Myocyte (in vitro differentiated cells): ENCODE measurements around the gene TICAM1. TPM values are rescaled to one million over a fixed set of nuclear protein-coding genes. Genes with fewer than 3 reads are reported as not detected.
"Not testable (repeated sequence)": the region's sequence is repeated elsewhere in the genome, so short reads cannot be mapped to it uniquely, and the experiment has no call there.

Source experiments
- DNase-seq: peaks from one replicate; pipeline ENCODE4 v3.0.0-alpha.2; 2012; ENCODE audit warnings: low read depth
- polyA plus RNA-seq: library from polyadenylated mRNA; unstranded; fragments of >200 nt; gene quantifications from one replicate; pipeline ENCODE4 v1.2.1, GENCODE V29; 2012; ENCODE audit warnings: missing spikeins
- total RNA-seq: library from RNA; depleted of rRNA; stranded (reverse); fragments of >200 nt; gene quantifications from 2 replicates; pipeline ENCODE4 v1.2.3, GENCODE V29; 2014

TICAM1 gene
- 4.4 and 4.6 TPM in 2 replicates for total RNA-seq
- 12.0 TPM for polyA plus RNA-seq

GRCh38 chr19:4831304-4831978, at the start of gene TICAM1:
TSS of gene TICAM1 (minus strand) at chr19:4831712. CDS start at chr19:4818377, 13,335 bp downstream.
- peak; percentile 69 for DNase-seq

- no peak for DNase-seq
Observed at GRCh38 chr19:4879041-4879440, 47.5 kb upstream of the TICAM1 start.

GRCh38 chr19:4878491-4878968, 47.0 kb upstream of the TICAM1 start:
- peak; percentile 98 for DNase-seq

GRCh38 chr19:4877753-4878490, 46.4 kb upstream of the TICAM1 start:
- DNase-seq = peak; percentile 98

- DNase-seq = no peak
Observed at GRCh38 chr19:4873930-4874329, 42.4 kb upstream of the TICAM1 start.

GRCh38 chr19:4871711-4872110, 40.2 kb upstream of the TICAM1 start:
- no peak for DNase-seq

- peak; percentile 86 for DNase-seq
Observed at GRCh38 chr19:4870025-4870700, 38.7 kb upstream of the TICAM1 start.

GRCh38 chr19:4868286-4868834, 36.8 kb upstream of the TICAM1 start:
- DNase-seq = no peak

- DNase-seq = peak; percentile 95
Observed at GRCh38 chr19:4867534-4868285, 36.2 kb upstream of the TICAM1 start, which contains the start of gene PLIN3. TSS of gene PLIN3 (minus strand) at chr19:4867667. CDS start at chr19:4861394, 6,273 bp downstream.

GRCh38 chr19:4866595-4867424, 35.3 kb upstream of the TICAM1 start:
- DNase-seq = peak; percentile 73

- DNase-seq = no peak
Observed at GRCh38 chr19:4861147-4861546, 29.6 kb upstream of the TICAM1 start.

- DNase-seq = no peak
Observed at GRCh38 chr19:4859697-4860096, 28.2 kb upstream of the TICAM1 start.

GRCh38 chr19:4856468-4856867, 25.0 kb upstream of the TICAM1 start:
- DNase-seq = not testable (repeated sequence)

- not testable (repeated sequence) for DNase-seq
Observed at GRCh38 chr19:4853506-4853905, 22.0 kb upstream of the TICAM1 start.

GRCh38 chr19:4852484-4852883, 21.0 kb upstream of the TICAM1 start:
- no peak for DNase-seq

- peak; percentile 61 for DNase-seq
Observed at GRCh38 chr19:4851551-4852290, 20.2 kb upstream of the TICAM1 start.

GRCh38 chr19:4849019-4849418, 17.5 kb upstream of the TICAM1 start:
- no peak for DNase-seq

- peak; percentile 91 for DNase-seq
Observed at GRCh38 chr19:4847190-4847973, 15.9 kb upstream of the TICAM1 start.
